SJSA1 (cell line): ENCODE results near the gene L3MBTL1. TPM values are rescaled to one million over a fixed set of nuclear protein-coding genes. Genes with fewer than 3 reads are reported as not detected.

Experiments
- DNase-seq, 2 experiments: peaks; one replicate each; pipeline ENCODE4 v3.0.0-alpha.2; 2015 to 2020; ENCODE audit warnings: low spot score in 2 of 2, low read depth in 1 of 2
- H3K27ac ChIP-seq: fragments of 250-450 bp; sonication (Bioruptor Pico); 2 replicates; pipeline ENCODE4 v1.5.1; 2020; ENCODE audit warnings: mild to moderate bottlenecking, moderate library complexity
- H3K27me3 ChIP-seq: fragments of 250-450 bp; sonication (Bioruptor Pico); replicated peaks from 2 replicates; pipeline ENCODE4 v1.5.1; 2020; ENCODE audit warnings: mild to moderate bottlenecking, moderate library complexity
- H3K36me3 ChIP-seq: fragments of 250-450 bp; sonication (Bioruptor Pico); 2 replicates; pipeline ENCODE4 v1.5.1; 2020; ENCODE audit warnings: mild to moderate bottlenecking
- H3K4me1 ChIP-seq: fragments of 250-450 bp; sonication (Bioruptor Pico); replicated peaks from 2 replicates; pipeline ENCODE4 v1.6.1; 2021; ENCODE audit warnings: mild to moderate bottlenecking
- H3K4me3 ChIP-seq: fragments of 250-450 bp; sonication (Bioruptor Pico); 2 replicates; pipeline ENCODE4 v1.5.1; 2020; ENCODE audit warnings: mild to moderate bottlenecking
- H3K9me3 ChIP-seq: fragments of 250-450 bp; sonication (Bioruptor Pico); replicated peaks from 2 replicates; pipeline ENCODE4 v1.5.1; 2020; ENCODE audit warnings: mild to moderate bottlenecking
- total RNA-seq: library from RNA; depleted of rRNA; stranded (reverse); fragments of >200 nt; shearing (Covaris generic); gene quantifications from 2 replicates; pipeline ENCODE4 v1.2.3, GENCODE V29; 2014

The L3MBTL1 gene
- total RNA-seq, 1 experiment from 2014 or later = not detected

- no peaks in the 10 kb centered on the region for H3K4me1 ChIP-seq
- H3K27ac ChIP-seq = no peak overlapping the region
- no peaks in the 10 kb centered on the region for H3K27me3 ChIP-seq
- no peaks in the 10 kb centered on the region for H3K36me3 ChIP-seq
- no peaks in the 10 kb centered on the region for H3K9me3 ChIP-seq
- H3K4me3 ChIP-seq = no peak overlapping the region
- no peak for DNase-seq
Measured at GRCh38 chr20:43534791-43535350, 27.4 kb downstream of the L3MBTL1 start.

GRCh38 chr20:43535370-43536004 lies 28.0 kb downstream of the L3MBTL1 start:
- no peaks in the 10 kb centered on the region for H3K36me3 ChIP-seq
- no peak overlapping the region for H3K4me3 ChIP-seq
- no peak for DNase-seq
- H3K9me3 ChIP-seq = no peaks in the 10 kb centered on the region
- H3K27ac ChIP-seq = no peak overlapping the region
- no peaks in the 10 kb centered on the region for H3K27me3 ChIP-seq
- H3K4me1 ChIP-seq = no peaks in the 10 kb centered on the region

- no peak overlapping the region for H3K27ac ChIP-seq
- no peaks in the 10 kb centered on the region for H3K36me3 ChIP-seq
- H3K9me3 ChIP-seq = no peaks in the 10 kb centered on the region
- H3K4me1 ChIP-seq = no peaks in the 10 kb centered on the region
- no peak overlapping the region for H3K4me3 ChIP-seq
- no peak for DNase-seq
- no peaks in the 10 kb centered on the region for H3K27me3 ChIP-seq
Measured at GRCh38 chr20:43536041-43536816, 28.7 kb downstream of the L3MBTL1 start.

- H3K27me3 ChIP-seq = no peaks in the 10 kb centered on the region
- no peaks in the 10 kb centered on the region for H3K36me3 ChIP-seq
- no peaks in the 10 kb centered on the region for H3K4me1 ChIP-seq
- H3K4me3 ChIP-seq = no peak overlapping the region
- H3K27ac ChIP-seq = no peak overlapping the region
- DNase-seq = no peak
- H3K9me3 ChIP-seq = no peaks in the 10 kb centered on the region
Measured at GRCh38 chr20:43536817-43537440, 29.4 kb downstream of the L3MBTL1 start.

- H3K4me1 ChIP-seq = no peaks in the 10 kb centered on the region
- DNase-seq = peak; percentile 54 to 63
Measured at GRCh38 chr20:43537921-43538877, 30.7 kb downstream of the L3MBTL1 start.

GRCh38 chr20:43538878-43539700 lies 31.6 kb downstream of the L3MBTL1 start:
- no peaks in the 10 kb centered on the region for H3K27me3 ChIP-seq
- H3K9me3 ChIP-seq = no peaks in the 10 kb centered on the region
- no peak for DNase-seq
- no peak overlapping the region for H3K27ac ChIP-seq
- H3K36me3 ChIP-seq = no peaks in the 10 kb centered on the region
- H3K4me3 ChIP-seq = no peak overlapping the region
- H3K4me1 ChIP-seq = no peaks in the 10 kb centered on the region

More at GRCh38 chr20:43537921-43538877, 30.7 kb downstream of the L3MBTL1 start:
- no peaks in the 10 kb centered on the region for H3K36me3 ChIP-seq
- H3K4me3 ChIP-seq = no peak overlapping the region
- no peaks in the 10 kb centered on the region for H3K9me3 ChIP-seq
- H3K27ac ChIP-seq = no peak overlapping the region
- H3K27me3 ChIP-seq = no peaks in the 10 kb centered on the region

- DNase-seq = no peak
- H3K27ac ChIP-seq = no peak overlapping the region
- no peak overlapping the region for H3K4me3 ChIP-seq
- H3K4me1 ChIP-seq = no peaks in the 10 kb centered on the region
- H3K36me3 ChIP-seq = no peaks in the 10 kb centered on the region
- H3K27me3 ChIP-seq = no peaks in the 10 kb centered on the region
- no peaks in the 10 kb centered on the region for H3K9me3 ChIP-seq
Measured at GRCh38 chr20:43539975-43540672, 32.6 kb downstream of the L3MBTL1 start.

GRCh38 chr20:43540673-43541060 lies 33.2 kb downstream of the L3MBTL1 start:
- Histone ChIP-seq H3K4me3 (no peak overlapping the region), H3K36me3 (no peaks in the 10 kb centered on the region), H3K9me3 (no peaks in the 10 kb centered on the region), H3K4me1 (no peaks in the 10 kb centered on the region), H3K27me3 (no peaks in the 10 kb centered on the region), H3K27ac (no peak overlapping the region)
- no peak for DNase-seq

GRCh38 chr20:43541214-43541613 lies 33.7 kb downstream of the L3MBTL1 start:
- Histone ChIP-seq H3K4me1 (no peaks in the 10 kb centered on the region), H3K27me3 (no peaks in the 10 kb centered on the region), H3K27ac (no peak overlapping the region), H3K4me3 (no peak overlapping the region), H3K9me3 (no peaks in the 10 kb centered on the region), H3K36me3 (no peaks in the 10 kb centered on the region)
- no peak for DNase-seq

- no peaks in the 10 kb centered on the region for H3K4me1 ChIP-seq
- DNase-seq = no peak
- H3K4me3 ChIP-seq = no peak overlapping the region
- no peaks in the 10 kb centered on the region for H3K36me3 ChIP-seq
- no peaks in the 10 kb centered on the region for H3K9me3 ChIP-seq
- H3K27ac ChIP-seq = no peak overlapping the region
- H3K27me3 ChIP-seq = no peaks in the 10 kb centered on the region
Measured at GRCh38 chr20:43542161-43542560, 34.7 kb downstream of the L3MBTL1 start.

- Histone ChIP-seq H3K27me3 (no peaks in the 10 kb centered on the region), H3K36me3 (no peaks in the 10 kb centered on the region), H3K9me3 (peaks cover 4% of the 10 kb centered on the region), H3K27ac (no peak overlapping the region), H3K4me3 (no peak overlapping the region), H3K4me1 (no peaks in the 10 kb centered on the region)
- DNase-seq = no peak
Measured at GRCh38 chr20:43542674-43543073, 35.2 kb downstream of the L3MBTL1 start.

GRCh38 chr20:43543138-43543537 lies 35.6 kb downstream of the L3MBTL1 start:
- Histone ChIP-seq H3K27ac (no peak overlapping the region), H3K4me1 (no peaks in the 10 kb centered on the region), H3K4me3 (no peak overlapping the region), H3K9me3 (peaks cover 4% of the 10 kb centered on the region), H3K36me3 (no peaks in the 10 kb centered on the region), H3K27me3 (no peaks in the 10 kb centered on the region)
- DNase-seq = no peak
